ENCODE results near the gene CCDC27. TPM values are rescaled to one million over a fixed set of nuclear protein-coding genes. Genes with fewer than 3 reads are reported as not detected.

The CCDC27 gene
- polyA plus RNA-seq, 3 donors, result not detected

DNA sequence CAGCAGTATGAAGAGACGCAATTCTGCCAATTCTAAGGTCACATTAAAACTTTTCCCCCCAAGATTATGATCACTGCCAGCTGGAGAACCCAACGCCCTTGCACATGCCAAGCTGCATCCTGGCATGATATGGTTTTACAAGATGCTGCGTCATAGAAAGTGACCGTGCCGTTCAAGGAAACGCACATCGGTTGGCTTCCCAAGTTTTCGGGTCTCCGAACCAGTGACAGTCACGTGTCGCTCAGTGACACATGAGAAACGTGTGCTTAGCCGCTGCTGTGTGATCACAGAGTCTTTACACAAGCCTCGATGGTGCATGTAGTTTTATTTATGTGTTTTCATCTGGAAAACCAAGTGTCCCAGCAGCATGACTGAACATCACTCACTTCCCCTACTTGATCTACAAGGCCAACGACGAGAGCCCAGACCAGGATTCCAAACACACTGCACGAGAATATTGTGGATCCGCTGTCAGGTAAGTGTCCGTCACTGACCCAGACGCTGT lies 27.7 kb downstream of the CCDC27 start:
- H3K27ac ChIP-seq (ENCODE audit: low read depth, low read length), result no peak overlapping the region
- WGBS, 3 donors, result 86 to 93% (median 92%) methylated on average over 20 of the region's 20 CpGs

GRCh38 chr1:3780901-3781300 lies 28.7 kb downstream of the CCDC27 start:
- WGBS, 3 donors, result 85 to 93% (median 92%) methylated on average over 21 of the region's 21 CpGs

DNA sequence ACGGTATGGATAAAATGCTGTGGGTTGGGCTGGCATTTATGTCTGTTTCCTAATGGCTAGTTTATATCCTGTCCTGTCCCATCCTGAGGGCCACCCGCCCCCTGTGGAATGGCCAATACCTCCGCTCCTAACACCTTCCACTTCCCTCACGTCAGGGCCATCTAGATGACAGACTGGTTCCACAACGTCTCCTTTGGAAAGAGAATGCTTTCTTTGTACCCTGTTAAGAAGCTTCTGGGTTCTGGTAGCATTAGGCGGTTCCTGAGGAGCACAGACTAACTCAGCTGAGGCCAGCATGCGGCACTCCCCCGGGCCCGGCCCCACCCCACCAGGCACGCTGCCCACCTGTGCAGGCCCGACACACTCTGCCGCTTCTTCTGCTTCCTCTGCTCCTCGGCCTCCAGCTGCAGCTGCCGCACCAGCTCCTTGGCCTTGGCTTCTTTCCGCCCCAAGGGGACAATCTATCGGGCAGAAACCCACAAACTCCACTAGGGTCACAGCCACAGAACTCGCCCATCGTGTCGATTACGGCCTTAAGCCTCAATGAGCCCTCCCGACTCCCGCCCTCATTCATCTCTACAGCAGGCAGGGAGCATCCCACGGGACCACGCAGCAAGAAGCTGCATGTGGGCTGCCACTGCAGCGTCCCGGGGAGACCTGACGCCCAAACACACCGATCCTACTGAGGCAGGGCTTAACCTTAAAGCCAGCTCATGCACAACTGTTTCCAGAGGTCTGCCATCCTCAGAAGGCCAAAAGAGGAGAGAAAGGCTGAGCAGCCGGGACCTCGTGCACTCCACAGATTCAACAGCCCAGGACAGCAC lies 31.6 kb downstream of the CCDC27 start:
- WGBS, 3 donors, result 90 to 92% (median 90%) methylated on average over 29 to 30 of the region's 30 CpGs
- no peak overlapping the region for H3K27ac ChIP-seq (ENCODE audit: low read depth, low read length)

More at GRCh38 chr1:3780901-3781300, 28.7 kb downstream of the CCDC27 start:
- no peak overlapping the region for H3K27ac ChIP-seq (ENCODE audit: low read depth, low read length)

- no peak overlapping the region for H3K27ac ChIP-seq (ENCODE audit: low read depth, low read length)
- WGBS, 3 donors, result 65 to 83% (median 74%) methylated on average over 13 of the region's 13 CpGs
These were observed 32.8 kb downstream of the CCDC27 start for GRCh38 chr1:3785045-3785444.

GRCh38 chr1:3785456-3786157 lies 33.4 kb downstream of the CCDC27 start:
- H3K27ac ChIP-seq (ENCODE audit: low read depth, low read length), result no peak overlapping the region
- 77 to 87% (median 85%) methylated on average over 14 of the region's 14 CpGs for WGBS, 3 donors

GRCh38 chr1:3786468-3787348 lies 34.5 kb downstream of the CCDC27 start:
- H3K27ac ChIP-seq (ENCODE audit: low read depth, low read length), result no peak overlapping the region
- WGBS, 3 donors, result 89 to 93% (median 93%) methylated on average over 45 of the region's 45 CpGs

- 75 to 88% (median 86%) methylated on average over 10 of the region's 10 CpGs for WGBS, 3 donors
- H3K27ac ChIP-seq (ENCODE audit: low read depth, low read length), result no peak overlapping the region
These were observed 35.1 kb downstream of the CCDC27 start for GRCh38 chr1:3787349-3787715.

DNA sequence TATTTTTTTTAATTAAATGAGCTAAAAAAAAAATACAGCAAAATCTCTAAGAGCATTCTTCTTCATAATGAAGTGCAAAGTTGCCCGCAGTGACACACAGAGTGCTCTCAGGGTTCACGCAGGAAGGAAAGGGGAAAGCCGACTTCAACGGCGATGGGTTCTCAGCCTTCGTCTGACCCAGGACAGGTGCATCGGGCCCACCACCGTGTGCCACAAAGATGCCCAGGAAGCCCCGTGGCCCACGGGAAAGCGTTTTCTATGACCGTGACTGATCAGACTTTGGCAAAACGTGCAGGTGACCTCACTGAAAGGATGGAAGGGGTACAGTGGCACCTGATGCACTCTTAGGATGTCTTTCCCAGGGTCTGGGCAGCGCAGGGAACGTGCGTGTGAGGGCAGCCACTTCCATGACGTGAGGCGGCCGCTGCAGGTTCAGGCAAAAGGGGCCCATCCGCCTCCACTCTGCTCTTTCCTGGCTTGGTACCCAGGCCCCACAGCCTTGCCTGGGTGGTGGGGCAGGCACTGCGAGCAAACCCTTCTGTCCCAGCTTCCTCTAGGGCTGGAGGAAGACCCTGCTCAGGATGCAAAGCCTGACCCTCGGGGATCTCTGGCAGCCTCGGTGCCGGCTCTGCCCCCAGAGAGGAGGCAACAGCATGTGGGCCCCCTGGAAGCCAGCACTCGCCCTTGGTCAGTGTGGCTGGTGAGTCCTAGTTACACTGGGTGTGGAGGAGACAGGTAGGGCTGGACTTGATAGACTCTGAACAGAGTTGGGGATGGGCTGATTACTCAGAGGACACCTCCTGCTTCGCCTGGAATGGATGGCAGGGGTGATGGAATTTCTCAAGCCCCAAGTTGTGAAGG lies 35.7 kb downstream of the CCDC27 start:
- no peak overlapping the region for H3K27ac ChIP-seq (ENCODE audit: low read depth, low read length)
- WGBS, 3 donors, result 88 to 92% (median 91%) methylated on average over 26 of the region's 26 CpGs

GRCh38 chr1:3788756-3789420 lies 36.6 kb downstream of the CCDC27 start:
- H3K27ac ChIP-seq (ENCODE audit: low read depth, low read length), result no peak overlapping the region
- WGBS, 3 donors, result 75 to 90% (median 87%) methylated on average over 15 to 16 of the region's 16 CpGs

DNA sequence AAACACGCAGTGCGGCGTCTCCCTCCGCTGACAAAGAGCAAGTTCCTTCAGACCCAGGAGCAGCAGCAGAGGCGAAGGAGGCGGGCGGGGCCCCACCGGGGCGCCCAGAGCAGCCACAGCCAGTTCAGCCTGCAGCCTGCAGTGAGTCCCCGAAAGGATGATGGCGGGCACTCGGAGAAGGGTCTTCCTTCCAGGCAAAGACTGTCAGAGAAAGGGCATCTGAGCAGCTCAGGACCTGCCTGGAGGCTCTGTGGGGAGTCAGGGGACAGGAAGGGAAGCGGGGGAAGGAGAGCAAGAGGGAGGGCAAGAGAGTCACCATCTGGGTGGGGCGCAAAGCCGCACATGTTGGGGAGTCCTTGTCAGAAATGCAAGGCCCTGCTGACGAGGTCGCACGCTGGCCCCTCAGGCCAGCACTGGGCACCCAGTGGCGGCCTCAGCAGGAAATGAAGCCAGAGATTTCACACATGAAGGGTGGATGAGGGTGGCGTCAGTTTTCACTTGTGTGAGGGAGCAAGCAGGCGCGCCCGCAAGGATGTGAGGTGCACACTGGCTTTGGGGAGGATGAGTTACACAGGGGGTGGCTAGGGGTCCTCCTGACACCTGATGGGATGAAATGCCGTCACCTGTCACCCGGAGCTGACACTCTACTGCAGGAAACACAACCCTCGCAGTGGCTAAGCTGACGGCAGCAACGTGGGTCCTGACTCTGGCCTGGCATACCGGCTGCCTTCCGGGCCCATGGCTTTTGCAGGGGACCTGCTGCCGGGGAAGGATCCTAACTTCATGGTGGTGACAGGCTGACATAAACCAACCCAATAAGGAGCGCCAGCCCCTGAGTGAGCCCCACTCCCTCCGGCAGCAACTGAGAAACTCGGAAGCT lies 37.4 kb downstream of the CCDC27 start:
- WGBS, 3 donors, result 88 to 89% (median 88%) methylated on average over 32 to 34 of the region's 34 CpGs

DNA sequence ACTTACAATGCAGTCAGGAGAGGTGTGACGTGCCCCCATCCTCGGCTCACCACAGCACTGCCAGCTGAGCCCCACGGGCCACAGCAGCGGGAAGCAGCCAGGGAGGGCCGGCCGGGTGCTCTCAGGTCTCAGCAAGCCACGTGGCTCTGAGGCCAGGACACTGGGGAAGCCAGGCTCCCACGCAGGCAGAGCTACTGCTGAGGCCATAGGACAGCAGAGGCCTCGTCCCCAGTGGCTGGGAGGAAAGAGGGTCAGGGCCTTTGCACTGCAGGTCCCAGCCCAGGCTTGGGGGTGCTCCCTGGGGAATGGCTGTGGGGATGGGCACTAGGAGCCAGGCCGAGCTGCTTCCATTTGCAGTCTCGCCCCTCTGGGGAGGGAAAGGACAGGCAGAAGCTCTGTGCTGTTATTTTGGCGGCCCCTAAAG lies 38.3 kb downstream of the CCDC27 start:
- WGBS, 3 donors, result 66 to 69% (median 67%) methylated on average over 12 of the region's 12 CpGs
- H3K27ac ChIP-seq (ENCODE audit: low read depth, low read length), result no peak overlapping the region

More for the DNA sequence above, 37.4 kb downstream of the CCDC27 start:
- no peak overlapping the region for H3K27ac ChIP-seq (ENCODE audit: low read depth, low read length)

GRCh38 chr1:3790952-3791351 lies 38.7 kb downstream of the CCDC27 start:
- no peak overlapping the region for H3K27ac ChIP-seq (ENCODE audit: low read depth, low read length)
- WGBS, 3 donors, result 83 to 87% (median 84%) methylated on average over 18 of the region's 18 CpGs

- no peak overlapping the region for H3K27ac ChIP-seq (ENCODE audit: low read depth, low read length)
- 3 to 4% (median 4%) methylated on average over 50 to 53 of the region's 53 CpGs for WGBS, 3 donors
These were observed 43.4 kb downstream of the CCDC27 start for GRCh38 chr1:3795453-3796214.

DNA sequence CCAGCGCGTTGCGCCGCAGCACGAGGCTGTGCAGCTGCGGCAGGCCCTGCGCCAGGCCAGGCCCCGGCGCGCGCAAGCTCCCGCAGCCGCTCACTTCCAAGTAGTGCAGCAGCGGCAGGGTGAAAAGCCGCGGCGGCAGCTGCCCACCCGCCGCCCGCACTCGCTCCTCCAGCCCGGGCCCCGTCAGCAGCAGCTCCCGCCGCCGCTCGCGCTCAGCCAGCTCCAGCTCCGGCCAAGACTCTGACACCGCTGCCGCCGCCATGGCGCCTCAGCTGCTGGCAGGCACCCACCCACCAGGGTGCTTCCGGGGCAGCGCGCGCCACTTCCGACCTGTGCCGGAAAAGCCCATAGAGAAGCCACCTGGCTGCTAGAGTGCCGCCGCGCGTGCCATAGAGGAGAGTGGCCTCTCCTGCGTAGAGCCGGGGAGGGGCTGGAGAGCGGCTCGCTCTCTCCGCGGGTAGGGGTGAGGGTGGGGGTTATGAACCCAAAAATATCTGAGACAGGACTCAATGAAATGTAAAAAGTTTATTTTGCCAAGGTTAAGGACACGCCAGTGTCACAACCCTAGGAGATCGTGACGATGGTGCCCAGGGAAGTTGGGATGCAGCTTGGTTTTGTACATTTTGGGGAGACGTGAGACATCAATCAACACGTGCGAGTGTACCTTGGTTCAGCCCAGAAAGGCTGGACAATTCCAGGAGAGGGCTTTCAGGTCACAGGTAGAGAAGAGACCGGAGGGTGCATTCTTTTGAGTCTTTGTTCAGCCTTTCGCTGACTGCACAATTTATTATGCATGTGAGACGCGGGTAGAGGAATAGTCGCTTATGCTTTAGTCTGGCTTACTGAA lies 44.2 kb downstream of the CCDC27 start, which contains the start of gene LRRC47:
TSS of gene LRRC47 (minus strand) at position 284 of the 847 bp plus-strand sequence. CDS start at position 262, 22 bp downstream.
- WGBS, 3 donors, result 2 to 3% (median 3%) methylated on average over 42 to 60 of the region's 60 CpGs

More for the DNA sequence above, 44.2 kb downstream of the CCDC27 start, which contains the start of gene LRRC47:
- no peak within 1 kb of the TSS for H3K27ac ChIP-seq (ENCODE audit: low read depth, low read length)

Measured in adipose tissue (tissue), 3 donors.